Activated naive CD4-positive, alpha-beta T cell treated with Interleukin-2 at 50 U/mL for 16 hours (primary cell): Measurements from ENCODE around the gene SLC29A2.

Source experiments
- DNase-seq: peaks from one replicate; pipeline ENCODE4 v3.0.0-alpha.2; 2020

The SLC29A2 gene

GRCh38 chr11:66315921-66316811, 55.4 kb downstream of the SLC29A2 start:
- no peak for DNase-seq

- no peak for DNase-seq
These were observed 56.1 kb downstream of the SLC29A2 start for GRCh38 chr11:66315498-66315885.

- DNase-seq, result no peak
These were observed 56.7 kb downstream of the SLC29A2 start for GRCh38 chr11:66314561-66315497.

- DNase-seq, result no peak
These were observed 57.4 kb downstream of the SLC29A2 start for GRCh38 chr11:66314186-66314501.

- no peak for DNase-seq
These were observed 58.0 kb downstream of the SLC29A2 start for GRCh38 chr11:66313321-66314185.

GRCh38 chr11:66312549-66313320, 58.8 kb downstream of the SLC29A2 start:
- peak; percentile 93 for DNase-seq
